ENCODE results near the gene NRXN3.

The NRXN3 gene

DNA sequence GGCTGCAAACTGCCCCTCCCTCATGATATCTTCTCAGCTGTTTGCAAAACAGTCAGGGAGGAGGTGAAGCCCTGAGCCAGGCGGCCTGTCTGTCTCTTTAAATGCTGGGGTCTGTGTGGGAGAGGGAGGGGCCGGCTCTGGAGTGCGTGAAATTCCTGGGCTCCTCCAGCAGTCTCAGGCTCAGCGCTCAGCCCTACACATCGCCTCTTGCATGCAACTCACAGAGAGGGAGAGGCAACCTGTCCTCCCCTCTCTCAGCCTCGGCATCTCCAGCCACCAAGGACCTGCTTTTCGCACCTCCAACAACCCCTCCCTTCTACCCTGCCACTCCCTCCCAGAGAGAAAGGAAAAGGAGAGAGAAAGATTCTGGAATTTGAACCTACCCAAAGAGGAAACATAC is at the start of gene NRXN3:
Gene NRXN3, plus strand, starts transcription at position 171 of the 400 bp plus-strand sequence. CDS start 72,721 bp downstream, outside the sequence.
- no peak for DNase-seq (ENCODE audit: low read depth)

GRCh38 chr14:78122436-78122835 is 47.7 kb upstream of the NRXN3 start:
- no peak for DNase-seq (ENCODE audit: low read depth)

DNA sequence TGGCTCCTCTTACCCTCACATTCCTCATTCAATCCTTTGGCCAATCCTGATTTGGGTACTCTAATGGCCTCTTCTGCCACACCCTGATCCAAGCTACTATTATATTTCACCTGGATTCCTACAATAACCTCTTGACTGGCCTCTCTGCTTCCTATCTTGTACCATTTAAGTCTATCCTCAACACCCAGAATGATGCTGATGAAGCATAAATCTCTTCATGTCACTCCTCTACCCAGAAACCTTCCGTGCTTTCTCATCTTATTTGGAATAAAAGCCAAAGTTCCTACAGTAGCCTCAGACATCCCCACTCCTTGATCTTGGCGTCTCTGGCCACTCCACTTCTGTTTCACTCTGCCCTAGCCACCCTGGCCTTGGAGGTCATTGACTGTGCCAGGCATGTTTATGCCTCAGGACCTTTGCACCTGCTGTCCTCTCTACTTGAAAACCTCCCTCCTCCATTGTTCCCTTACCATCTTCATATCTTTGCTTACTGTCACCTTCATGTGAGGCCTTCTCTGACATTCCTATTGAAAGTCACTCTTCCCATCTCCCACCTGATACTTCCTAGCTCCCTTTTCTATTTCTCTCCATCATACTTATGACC is 46.4 kb upstream of the NRXN3 start:
- DNase-seq (ENCODE audit: low read depth), result no peak

DNA sequence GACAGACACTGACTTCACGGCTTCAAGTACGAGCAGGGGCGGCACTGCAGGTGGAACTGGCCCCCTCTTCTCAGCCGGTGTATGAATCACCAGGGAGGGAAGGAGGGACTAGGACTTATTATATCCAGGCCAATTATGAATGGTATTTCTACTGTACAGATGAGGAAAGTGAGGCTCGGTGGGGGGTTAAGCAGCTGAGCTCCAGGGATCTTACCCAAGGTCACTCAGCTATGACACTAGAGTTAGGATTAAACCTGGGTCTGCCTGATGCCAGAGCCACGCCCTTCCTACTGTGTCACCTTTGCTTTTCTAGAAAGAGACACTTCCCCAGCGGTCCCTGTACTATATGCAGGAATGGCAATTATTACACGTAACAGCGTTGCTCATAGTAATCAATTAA is 42.2 kb upstream of the NRXN3 start:
- DNase-seq (ENCODE audit: low read depth), result no peak

DNA sequence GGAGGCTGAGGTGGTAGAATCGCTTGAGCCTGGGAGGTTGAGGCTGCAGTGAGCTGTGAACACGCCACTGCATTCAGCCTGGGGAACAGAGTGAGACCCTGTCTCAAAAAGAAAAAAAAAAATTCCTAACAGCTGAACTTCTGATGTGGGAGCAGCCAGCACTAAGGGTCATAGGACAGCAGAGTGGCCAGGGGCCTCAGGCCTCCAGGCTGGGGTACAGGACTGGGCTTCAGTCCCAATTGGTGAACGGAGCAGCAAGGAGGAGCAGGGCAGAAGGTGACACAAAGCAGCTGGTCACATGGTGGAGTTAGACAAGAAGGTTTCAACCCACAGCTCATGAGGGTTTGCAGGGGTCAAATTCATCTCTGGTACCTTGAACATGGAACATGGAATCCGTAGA is 40.8 kb upstream of the NRXN3 start:
- DNase-seq (ENCODE audit: low read depth), result no peak

GRCh38 chr14:78130356-78130755 is 39.8 kb upstream of the NRXN3 start:
- no peak for DNase-seq (ENCODE audit: low read depth)

- no peak for DNase-seq (ENCODE audit: low read depth)
Observed at GRCh38 chr14:78131201-78131600, 39.0 kb upstream of the NRXN3 start.

DNA sequence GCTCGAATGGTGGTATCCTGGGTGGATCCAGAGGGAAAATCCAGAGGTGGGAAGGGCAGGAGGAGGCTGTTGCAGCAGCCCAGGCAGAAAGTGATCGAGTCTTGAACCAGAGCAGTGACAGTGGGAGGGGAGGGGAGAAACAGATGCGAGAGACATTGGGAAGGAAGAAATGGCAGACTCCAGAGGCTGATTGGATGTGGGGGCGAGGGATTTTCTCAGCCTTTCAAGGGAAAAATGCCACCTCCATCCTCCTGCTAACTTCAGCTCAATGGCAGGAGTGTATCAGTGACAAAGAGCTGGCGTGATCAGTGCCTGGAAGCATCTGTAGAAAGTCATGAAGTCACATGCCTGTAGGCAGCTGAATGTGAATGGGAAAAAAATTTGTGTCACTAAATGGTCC is 38.6 kb upstream of the NRXN3 start:
- no peak for DNase-seq (ENCODE audit: low read depth)

DNA sequence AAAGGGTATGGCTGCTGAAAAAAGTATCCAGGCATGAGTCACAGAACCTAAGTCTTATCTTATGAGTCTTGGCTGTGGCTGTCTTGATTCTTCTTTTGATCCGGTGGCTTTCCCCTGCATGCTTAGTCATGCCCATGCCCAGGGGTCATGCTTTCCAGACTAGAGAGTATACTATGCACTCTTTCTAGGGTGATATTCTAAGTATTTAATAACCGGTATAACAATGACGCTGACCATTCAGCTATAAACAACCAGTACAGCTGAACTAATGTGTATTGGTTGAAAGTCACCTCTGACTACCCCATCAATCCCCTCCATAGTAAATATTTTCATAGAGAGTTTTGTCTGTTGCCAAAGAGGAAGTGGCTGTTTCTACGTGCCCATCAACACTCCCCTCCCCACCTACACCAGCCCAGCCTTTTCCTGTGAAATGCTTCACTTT is 34.7 kb upstream of the NRXN3 start:
- DNase-seq (ENCODE audit: low read depth), result no peak

- DNase-seq (ENCODE audit: low read depth), result no peak
Observed at GRCh38 chr14:78136695-78137094, 33.5 kb upstream of the NRXN3 start.

DNA sequence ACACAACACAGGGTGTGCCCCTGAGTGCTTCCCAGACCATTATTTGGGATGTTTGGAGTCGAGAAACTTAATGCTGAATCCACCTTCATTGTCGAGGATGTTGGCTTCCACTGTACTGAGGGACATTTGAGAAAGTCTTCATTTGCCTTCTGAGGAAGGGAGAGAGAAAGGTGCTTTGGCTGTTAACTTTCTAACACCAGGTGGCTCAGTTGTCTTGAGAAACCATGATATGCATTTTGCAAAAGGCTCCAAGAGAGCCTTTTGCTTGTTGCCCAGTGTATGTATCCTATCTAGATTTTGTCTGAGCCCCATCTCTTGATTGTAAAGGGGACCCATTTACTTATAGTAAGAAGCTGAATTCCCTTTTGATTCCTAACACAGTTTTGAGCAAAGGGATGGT is 28.6 kb upstream of the NRXN3 start:
- DNase-seq (ENCODE audit: low read depth), result no peak

DNA sequence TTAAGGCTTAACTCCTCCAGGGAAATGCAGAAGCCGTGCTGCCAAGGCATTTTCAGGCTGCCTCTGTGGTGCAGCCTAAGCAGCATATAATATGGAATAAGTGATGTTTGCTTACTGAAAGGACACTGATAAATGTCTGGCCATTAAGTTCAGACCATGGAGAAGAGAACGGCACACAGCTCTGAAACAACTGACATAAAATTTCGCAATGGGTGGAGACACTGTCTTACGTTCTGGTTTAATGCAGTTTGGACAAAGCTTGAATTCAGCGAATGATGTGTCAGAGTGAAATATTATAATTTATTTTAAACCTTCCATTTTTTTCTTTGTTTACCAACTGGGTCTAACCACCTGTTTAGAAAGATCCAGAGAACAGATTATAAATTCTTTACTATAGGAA is 27.2 kb upstream of the NRXN3 start:
- no peak for DNase-seq (ENCODE audit: low read depth)

DNA sequence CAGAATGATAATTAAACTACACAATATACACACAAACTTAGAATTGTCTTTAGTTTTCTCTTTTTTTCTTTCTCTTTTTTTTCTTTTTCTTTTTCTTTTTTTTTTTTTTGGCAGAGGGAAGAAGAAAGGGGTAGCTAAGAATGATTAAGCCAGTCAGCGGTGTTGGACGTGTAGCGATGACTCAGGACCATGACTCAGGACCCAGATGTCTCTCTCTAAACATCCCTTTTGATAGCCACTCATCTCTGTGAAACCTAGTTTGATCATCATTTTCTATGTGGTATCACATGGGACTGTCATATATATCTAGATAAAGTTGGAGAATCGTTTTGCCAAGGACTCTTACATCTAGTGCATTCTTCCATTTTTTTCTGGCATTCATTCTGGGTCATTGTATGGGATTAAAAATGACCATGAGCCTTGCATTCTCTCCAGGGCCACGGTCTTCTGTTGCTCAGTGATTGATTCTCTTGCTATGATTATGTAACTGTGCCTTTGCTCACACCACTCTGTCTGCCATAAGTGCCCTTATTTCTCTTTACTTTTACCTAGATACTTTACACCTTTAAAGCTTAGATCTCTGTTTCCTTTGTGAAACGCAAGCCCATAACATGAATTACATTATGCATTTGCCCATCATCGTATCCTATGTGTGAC is 26.6 kb upstream of the NRXN3 start:
- peak; percentile 39 for DNase-seq (ENCODE audit: low read depth)

DNA sequence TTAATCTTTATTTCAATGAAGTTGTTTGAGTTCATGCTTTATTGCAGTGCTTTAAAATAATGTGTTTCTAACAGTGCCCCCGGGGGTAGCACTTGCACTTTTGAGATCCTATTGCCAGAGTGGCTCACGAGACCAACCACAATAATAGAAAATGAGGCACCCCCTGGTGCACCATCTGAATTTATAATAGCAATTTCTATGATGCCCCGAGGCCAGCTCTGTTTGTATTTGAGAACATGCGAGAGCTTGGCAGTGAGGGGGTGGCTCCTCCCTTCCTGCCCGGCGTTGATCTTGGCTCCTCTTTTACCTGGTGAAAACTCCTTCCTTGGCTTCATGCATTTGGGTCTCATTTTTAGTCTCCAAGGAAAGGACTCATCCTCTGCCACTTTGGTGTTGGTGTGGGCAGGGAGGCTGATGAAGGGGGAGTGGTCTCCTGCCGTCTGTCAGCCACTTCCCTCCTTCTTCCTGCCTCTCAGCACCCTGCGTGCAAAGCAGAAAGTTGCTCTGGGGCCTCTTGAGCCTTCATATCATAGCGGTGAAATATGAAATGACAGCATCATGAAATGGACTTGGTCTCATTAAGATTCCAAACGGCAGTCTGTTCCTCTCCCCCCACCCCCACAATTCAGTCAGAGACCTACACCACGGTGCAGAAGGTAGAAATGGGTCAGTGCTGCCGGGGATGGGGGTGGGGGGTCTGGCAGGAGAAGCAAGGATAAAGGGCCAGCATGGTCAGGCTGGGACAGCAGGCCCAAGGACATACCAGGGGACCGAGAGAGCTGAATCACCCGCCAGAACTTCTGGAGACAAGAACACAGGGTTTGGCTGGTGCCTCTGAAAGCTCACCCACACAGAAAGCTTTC is 17.7 kb upstream of the NRXN3 start:
- no peak for DNase-seq (ENCODE audit: low read depth)

GRCh38 chr14:78153064-78153341 is 17.2 kb upstream of the NRXN3 start:
- DNase-seq (ENCODE audit: low read depth), result peak; percentile 41

DNA sequence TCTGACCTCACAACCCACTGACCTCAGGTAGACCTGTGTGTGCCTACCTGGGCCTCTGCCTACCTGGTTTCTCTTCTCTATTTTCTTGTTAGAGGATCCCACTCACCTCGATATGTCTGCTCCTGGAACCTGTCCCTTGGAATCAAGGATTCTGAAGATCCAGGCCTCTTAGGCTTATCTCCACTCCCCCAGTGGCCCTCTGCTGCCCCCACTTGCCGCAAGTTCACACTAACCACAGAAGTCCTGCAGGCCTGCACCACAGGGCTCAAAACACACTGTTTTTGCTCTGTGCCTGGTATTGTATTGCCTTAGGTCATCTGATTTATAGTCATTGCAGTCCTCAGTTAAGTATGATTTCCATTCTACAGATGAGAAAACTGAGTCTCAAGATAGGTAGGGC is 15.3 kb upstream of the NRXN3 start:
- no peak for DNase-seq (ENCODE audit: low read depth)

GRCh38 chr14:78156196-78156595 is 14.0 kb upstream of the NRXN3 start:
- DNase-seq (ENCODE audit: low read depth), result no peak

DNA sequence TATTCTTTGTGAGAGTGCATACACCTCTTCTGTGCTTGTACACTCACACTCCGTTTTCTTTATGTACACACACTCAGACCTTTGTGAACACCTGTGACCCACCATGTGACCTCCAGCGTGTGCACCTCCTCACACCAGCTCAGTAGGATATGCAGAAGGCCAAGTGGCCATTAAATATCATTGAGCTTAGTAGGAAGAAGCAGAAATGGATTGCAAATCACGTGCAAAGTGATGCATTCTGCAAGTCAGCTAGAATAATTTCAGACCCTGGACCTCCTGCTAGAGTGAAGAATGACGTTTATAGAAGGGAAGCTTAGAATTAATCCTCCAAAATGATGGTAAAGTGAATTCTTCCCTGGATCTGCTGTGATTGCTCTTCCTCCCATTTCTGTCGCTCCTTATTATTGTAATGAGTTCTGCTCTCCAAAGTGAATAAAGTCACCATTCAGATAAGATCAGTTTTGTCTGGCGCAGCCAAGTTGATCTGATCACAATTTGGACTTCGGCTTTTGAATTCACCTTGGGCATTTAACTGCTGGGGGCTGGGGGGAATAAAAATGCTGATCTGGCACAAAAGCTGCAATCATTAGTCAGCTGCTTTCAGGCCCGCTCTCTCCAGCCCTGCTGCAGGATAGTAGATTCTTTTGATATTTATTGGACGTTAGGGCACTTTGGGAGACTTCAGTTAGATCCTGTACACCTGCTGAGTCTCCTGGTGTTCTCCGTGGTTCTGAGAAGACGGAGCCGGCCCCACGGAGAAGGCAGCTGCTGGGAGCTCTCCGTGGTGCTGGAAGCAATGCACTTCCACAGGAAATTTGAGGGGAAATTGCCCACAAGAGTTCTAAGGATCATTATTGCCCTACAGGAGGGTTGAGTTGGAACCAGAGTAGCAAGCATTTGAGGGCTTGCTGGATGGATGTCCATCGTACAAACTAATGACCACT is 12.4 kb upstream of the NRXN3 start:
- peak; percentile 17 for DNase-seq (ENCODE audit: low read depth)

DNA sequence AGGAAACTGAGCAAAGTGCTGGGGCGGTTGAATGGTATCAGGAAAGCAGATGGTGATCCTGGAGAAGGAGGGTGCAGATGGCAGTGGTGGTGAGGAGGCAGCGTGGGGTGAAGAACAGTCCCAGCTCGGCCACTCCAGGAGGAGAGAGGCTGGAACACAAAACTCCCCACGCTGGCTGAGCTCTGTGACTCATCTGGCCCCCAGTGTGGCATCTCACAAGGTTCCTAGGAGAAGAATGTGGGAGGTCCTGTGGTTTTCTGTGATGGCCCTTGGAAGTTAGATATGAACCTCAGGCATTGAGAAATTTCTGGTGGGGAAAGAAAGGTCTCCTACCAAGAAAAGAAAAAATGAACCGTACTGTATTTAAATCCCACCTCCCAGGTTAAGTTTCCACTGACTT is 8.0 kb upstream of the NRXN3 start:
- DNase-seq (ENCODE audit: low read depth), result no peak

DNA sequence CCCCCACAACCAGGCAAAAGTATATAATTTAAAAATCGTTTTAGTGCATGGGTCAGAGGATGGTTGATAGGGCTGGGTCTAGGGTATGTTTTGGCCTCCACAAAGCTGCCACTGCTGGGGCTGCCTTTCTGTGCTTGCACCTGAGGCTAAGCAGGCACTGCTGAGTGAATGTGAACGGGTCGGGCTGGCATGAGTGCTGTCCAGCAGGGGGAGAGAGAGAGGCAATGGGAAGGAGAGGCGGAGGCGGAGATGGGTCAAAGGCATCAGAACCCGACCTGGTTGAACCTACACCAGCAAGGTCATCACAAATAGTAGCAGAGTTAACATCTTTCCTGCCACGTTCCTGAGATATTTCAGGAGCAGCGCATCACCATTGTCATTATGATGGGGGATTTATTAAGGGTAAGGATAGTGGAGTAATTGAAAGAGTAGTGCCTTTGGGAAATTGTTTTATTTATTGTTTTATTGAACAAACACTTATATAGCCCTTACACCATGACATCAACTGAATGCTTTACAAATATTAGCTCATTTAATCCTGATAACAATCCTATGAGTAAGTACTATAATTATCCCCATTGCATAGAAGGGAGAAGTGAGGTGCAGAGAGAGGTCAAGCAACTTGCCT is 5.8 kb upstream of the NRXN3 start:
- DNase-seq (ENCODE audit: low read depth), result no peak

DNA sequence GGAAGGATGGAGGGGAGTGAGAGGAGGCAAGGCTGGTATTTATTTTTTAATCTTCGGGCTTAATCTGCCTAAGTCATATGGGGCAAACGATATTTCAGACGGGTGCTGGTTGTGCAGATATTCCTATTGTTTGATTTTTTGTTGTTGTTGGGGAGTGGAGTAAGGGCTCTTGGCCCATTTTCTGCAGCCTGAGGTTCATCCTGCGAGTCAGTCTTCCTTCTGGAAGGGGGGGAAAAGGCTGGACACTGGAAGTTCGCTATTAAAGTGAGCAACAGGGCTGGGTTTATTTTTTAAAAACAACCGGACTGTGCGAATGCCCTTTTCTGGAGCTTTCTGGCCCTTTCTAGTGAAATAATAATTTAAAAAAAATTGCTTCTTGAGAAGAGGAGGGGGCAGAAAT is 2.3 kb downstream of the NRXN3 start:
- DNase-seq (ENCODE audit: low read depth), result no peak
